Panc1 (cell line): ENCODE data around the gene KLHL3. TPM values are rescaled to one million over a fixed set of nuclear protein-coding genes. Genes with fewer than 3 reads are reported as not detected.

Experiments used
- ATAC-seq: fragments of 200-7000 bp; cut with Tn5 transposase; 2 replicates; pipeline ENCODE4 v1.9.1; 2020; ENCODE audit warnings: mild to moderate bottlenecking, moderate library complexity
- BruUV-seq: library from RNA; stranded (reverse); fragments of 400-500 nt; replicated peaks from 2 replicates; lab custom pipeline; 2021; lab: Mats Ljungman, UMichigan
- CTCF ChIA-PET: fragments of 300-600 bp; sonication (Branson Sonifier 250); formaldehyde crosslinking; loops from one replicate; lab custom pipeline; 2022; ENCODE audit warnings: antibody characterized with exemption; lab: Charles Lee
- POLR2A ChIA-PET: fragments of 300-600 bp; sonication (Branson Sonifier 250); formaldehyde crosslinking; loops from one replicate; lab custom pipeline; 2022; ENCODE audit warnings: antibody characterized with exemption; lab: Charles Lee
- DNase-seq: peaks from one replicate; pipeline ENCODE4 v3.0.0-alpha.2; 2010; ENCODE audit warnings: low read depth, low spot score
- H3K27ac ChIP-seq: 2 replicates; pipeline ENCODE4 v1.5.1; 2011; ENCODE audit warnings: mild to moderate bottlenecking, low read length, inconsistent platforms
- H3K27me3 ChIP-seq: fragments of 200-500 bp; sonication (Bioruptor generic); 2 replicates; pipeline ENCODE4 v1.6.0; 2014; ENCODE audit warnings: low read length, inconsistent platforms; ENCODE audit not compliant: control insufficient read depth, insufficient read depth
- H3K36me3 ChIP-seq: fragments of 200-500 bp; sonication (Bioruptor generic); 2 replicates; pipeline ENCODE4 v1.5.1; 2014; ENCODE audit warnings: inconsistent platforms, mild to moderate bottlenecking, low read length, moderate library complexity; ENCODE audit not compliant: control insufficient read depth, insufficient read depth
- H3K4me1 ChIP-seq: 2 replicates; pipeline ENCODE4 v1.5.1; 2011; ENCODE audit warnings: inconsistent platforms, mild to moderate bottlenecking, low read length, moderate library complexity; ENCODE audit not compliant: control insufficient read depth, insufficient read depth
- H3K4me3 ChIP-seq, 2 experiments: 2 replicates each; pipeline ENCODE4 v1.5.1; 2011 to 2012; ENCODE audit warnings: low read depth in 2 of 2, low read length in 2 of 2, mild to moderate bottlenecking in 2 of 2, inconsistent platforms in 1 of 2, moderate library complexity in 1 of 2
- H3K9me3 ChIP-seq: fragments of 200-500 bp; sonication (Bioruptor generic); 2 replicates; pipeline ENCODE4 v1.5.1; 2014; ENCODE audit warnings: low read depth, mild to moderate bottlenecking, inconsistent platforms, low read length, moderate library complexity; ENCODE audit not compliant: control insufficient read depth, insufficient read depth
- CTCF ChIP-seq: fragments of 450-650 bp; IDR thresholded peaks from 2 replicates; pipeline ENCODE4 v1.5.1; 2017; ENCODE audit warnings: mild to moderate bottlenecking
- POLR2AphosphoS5 ChIP-seq: IDR thresholded peaks from 2 replicates; pipeline ENCODE4 v1.6.1; 2012; ENCODE audit warnings: mild to moderate bottlenecking, low read depth, low read length, moderate library complexity
- SIN3A ChIP-seq: IDR thresholded peaks from 2 replicates; pipeline ENCODE4 v1.6.1; 2012; ENCODE audit warnings: low read depth, mild to moderate bottlenecking, low read length, moderate library complexity, borderline replicate concordance; ENCODE audit not compliant: insufficient read depth
- TCF7L2 ChIP-seq: IDR thresholded peaks from 2 replicates; pipeline ENCODE4 v1.6.1; 2011; ENCODE audit warnings: mild to moderate bottlenecking, low read depth, low read length, inconsistent platforms
- in situ Hi-C: cut with HindIII; loops from 2 replicates; pipeline ENCODE4 v1.10.0; 2016; ENCODE audit warnings: low sequenced_read_pairs, low pct_unique_long_range_greater_than_20kb
- intact Hi-C: fragments of 100-400 bp; cut with micrococcal nuclease; formaldehyde crosslinking; loops from one replicate; pipeline ENCODE4 v1.10.0; 2022; ENCODE audit not compliant: unreplicated experiment
- total RNA-seq: library from RNA; stranded (reverse); gene quantifications from one replicate; pipeline ENCODE4 v1.2.1, GENCODE V29; 2021; ENCODE audit not compliant: unreplicated experiment
- TF ChIP-seq, protein P1 (sequence below), 2 experiments: IDR thresholded peaks; 2 replicates each; pipeline ENCODE4 v1.6.1; 2011 to 2012; ENCODE audit warnings: low read depth in 2 of 2, control low read depth in 1 of 2, low read length in 1 of 2, mild to moderate bottlenecking in 1 of 2, moderate library complexity in 1 of 2; ENCODE audit not compliant: insufficient read depth in 1 of 2

The KLHL3 gene
- total RNA-seq, 1 experiment from 2014 or later: 1.9 TPM

DNA sequence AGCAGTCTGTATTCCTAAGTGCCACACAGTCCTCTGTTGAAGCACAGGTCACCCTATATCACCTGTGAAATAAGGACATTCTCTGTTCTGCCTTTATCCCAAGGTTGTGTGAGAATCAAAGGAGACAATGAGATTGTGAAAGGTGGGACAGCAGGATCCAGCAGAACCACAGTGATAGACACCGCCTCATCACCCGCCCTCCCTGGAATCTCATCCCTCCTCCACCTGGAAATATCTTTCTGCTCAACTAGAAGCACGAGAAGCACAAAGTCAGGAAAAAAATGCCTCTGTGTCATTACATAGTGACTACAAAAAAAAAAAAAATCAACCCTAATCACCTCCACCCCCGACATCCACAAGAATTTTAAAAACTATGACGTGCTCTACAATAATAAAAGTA, 32.3 kb downstream of the KLHL3 start:
- in situ Hi-C loops (no loop called here), intact Hi-C loops (no loop called here)
- Histone ChIP-seq H3K36me3 (no peaks in the 10 kb centered on the region), H3K4me1 (no peaks in the 10 kb centered on the region), H3K27me3 (no peaks in the 10 kb centered on the region; the same call in 1 of the 2 replicates), H3K27ac (no peak overlapping the region), H3K4me3 (no peak overlapping the region), H3K9me3 (no peaks in the 10 kb centered on the region)
- POLR2A ChIA-PET: interaction anchor here (0.7 kb wide), 1 partner anchor 21 kb away, joined by 4 read pairs; no protein-coding TSS in a partner anchor
- ATAC-seq (no peak), DNase-seq (no peak)
- TF ChIP-seq SIN3A (no peak), CTCF (no peak), POLR2AphosphoS5 (no peak), TCF7L2 (no peak)
- TF ChIP-seq, protein P1, sequence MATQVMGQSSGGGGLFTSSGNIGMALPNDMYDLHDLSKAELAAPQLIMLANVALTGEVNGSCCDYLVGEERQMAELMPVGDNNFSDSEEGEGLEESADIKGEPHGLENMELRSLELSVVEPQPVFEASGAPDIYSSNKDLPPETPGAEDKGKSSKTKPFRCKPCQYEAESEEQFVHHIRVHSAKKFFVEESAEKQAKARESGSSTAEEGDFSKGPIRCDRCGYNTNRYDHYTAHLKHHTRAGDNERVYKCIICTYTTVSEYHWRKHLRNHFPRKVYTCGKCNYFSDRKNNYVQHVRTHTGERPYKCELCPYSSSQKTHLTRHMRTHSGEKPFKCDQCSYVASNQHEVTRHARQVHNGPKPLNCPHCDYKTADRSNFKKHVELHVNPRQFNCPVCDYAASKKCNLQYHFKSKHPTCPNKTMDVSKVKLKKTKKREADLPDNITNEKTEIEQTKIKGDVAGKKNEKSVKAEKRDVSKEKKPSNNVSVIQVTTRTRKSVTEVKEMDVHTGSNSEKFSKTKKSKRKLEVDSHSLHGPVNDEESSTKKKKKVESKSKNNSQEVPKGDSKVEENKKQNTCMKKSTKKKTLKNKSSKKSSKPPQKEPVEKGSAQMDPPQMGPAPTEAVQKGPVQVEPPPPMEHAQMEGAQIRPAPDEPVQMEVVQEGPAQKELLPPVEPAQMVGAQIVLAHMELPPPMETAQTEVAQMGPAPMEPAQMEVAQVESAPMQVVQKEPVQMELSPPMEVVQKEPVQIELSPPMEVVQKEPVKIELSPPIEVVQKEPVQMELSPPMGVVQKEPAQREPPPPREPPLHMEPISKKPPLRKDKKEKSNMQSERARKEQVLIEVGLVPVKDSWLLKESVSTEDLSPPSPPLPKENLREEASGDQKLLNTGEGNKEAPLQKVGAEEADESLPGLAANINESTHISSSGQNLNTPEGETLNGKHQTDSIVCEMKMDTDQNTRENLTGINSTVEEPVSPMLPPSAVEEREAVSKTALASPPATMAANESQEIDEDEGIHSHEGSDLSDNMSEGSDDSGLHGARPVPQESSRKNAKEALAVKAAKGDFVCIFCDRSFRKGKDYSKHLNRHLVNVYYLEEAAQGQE (IDR thresholded peaks at IDR 0.05; ENCODE audit: insufficient read depth in 1 of 2, low read depth in 2 of 2, low read length in 1 of 2): no peak
- no TSS peak for BruUV-seq
- CTCF ChIA-PET: no interaction called here

DNA sequence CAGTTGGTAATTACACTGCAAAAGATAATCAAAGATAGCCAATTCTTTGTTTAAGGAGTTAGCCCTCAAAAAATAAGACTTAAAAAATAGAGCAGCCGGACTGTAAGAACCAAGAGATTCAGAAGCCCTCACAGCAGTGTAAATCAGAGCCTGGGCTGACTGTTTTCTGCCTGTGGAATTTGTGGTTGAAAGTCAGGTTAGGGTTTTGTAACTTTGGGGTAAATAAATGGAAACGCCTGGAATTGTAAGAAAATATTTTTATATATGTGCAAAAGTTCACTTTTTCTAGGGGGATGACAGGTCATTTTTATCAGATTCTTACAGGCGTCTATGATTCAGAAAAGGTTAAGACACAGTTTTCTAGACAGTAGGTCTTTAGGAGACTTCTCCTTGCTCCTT, 35.6 kb downstream of the KLHL3 start:
- no peak for DNase-seq
- H3K36me3 ChIP-seq: no peaks in the 10 kb centered on the region
- ChIA-PET CTCF (no interaction called here), POLR2A (no interaction called here)
- H3K9me3 ChIP-seq: no peaks in the 10 kb centered on the region
- BruUV-seq: no TSS peak
- no peaks in the 10 kb centered on the region for H3K4me1 ChIP-seq
- in situ Hi-C loops: no loop called here
- no peak overlapping the region for H3K4me3 ChIP-seq
- no peaks in the 10 kb centered on the region; the same call in 1 of the 2 replicates for H3K27me3 ChIP-seq
- ATAC-seq: no peak
- no peak overlapping the region for H3K27ac ChIP-seq
- intact Hi-C loops: no loop called here
- TF ChIP-seq TCF7L2 (no peak), SIN3A (no peak), POLR2AphosphoS5 (no peak)
- TF ChIP-seq, protein P1 (IDR thresholded peaks at IDR 0.05; ENCODE audit: insufficient read depth in 1 of 2, low read depth in 2 of 2, low read length in 1 of 2): no peak
